GM19023 (cell line): ENCODE data around the gene BNIP5.

Experiments
- ATAC-seq: cut with Tn5 transposase; IDR thresholded peaks from one replicate; pipeline ENCODE4 v1.9.1; 2021; ENCODE audit warnings: mild to moderate bottlenecking, moderate library complexity; ENCODE audit not compliant: unreplicated experiment

Gene BNIP5

GRCh38 chr6:36269834-36270705 lies 66.6 kb downstream of the BNIP5 start, which contains the start of gene PNPLA1:
Gene PNPLA1 (plus strand): TSS chr6:36270060. CDS start chr6:36270460, 400 bp downstream.
- no peak for ATAC-seq

- ATAC-seq: no peak
Measured at GRCh38 chr6:36268478-36269275, 68.0 kb downstream of the BNIP5 start.

GRCh38 chr6:36267731-36268477 lies 68.8 kb downstream of the BNIP5 start:
- ATAC-seq: no peak

GRCh38 chr6:36266913-36267644 lies 69.6 kb downstream of the BNIP5 start:
- ATAC-seq: no peak
